HG03175 (cell line): ENCODE measurements around the gene ACTR1A.
"Not testable (repeated sequence)": the region's sequence is repeated elsewhere in the genome, so short reads cannot be mapped to it uniquely, and the experiment has no call there.

Experiments
- ATAC-seq: cut with Tn5 transposase; IDR thresholded peaks from one replicate; pipeline ENCODE4 v1.9.1; 2021; ENCODE audit warnings: mild to moderate bottlenecking, moderate library complexity; ENCODE audit not compliant: unreplicated experiment

ACTR1A gene

DNA sequence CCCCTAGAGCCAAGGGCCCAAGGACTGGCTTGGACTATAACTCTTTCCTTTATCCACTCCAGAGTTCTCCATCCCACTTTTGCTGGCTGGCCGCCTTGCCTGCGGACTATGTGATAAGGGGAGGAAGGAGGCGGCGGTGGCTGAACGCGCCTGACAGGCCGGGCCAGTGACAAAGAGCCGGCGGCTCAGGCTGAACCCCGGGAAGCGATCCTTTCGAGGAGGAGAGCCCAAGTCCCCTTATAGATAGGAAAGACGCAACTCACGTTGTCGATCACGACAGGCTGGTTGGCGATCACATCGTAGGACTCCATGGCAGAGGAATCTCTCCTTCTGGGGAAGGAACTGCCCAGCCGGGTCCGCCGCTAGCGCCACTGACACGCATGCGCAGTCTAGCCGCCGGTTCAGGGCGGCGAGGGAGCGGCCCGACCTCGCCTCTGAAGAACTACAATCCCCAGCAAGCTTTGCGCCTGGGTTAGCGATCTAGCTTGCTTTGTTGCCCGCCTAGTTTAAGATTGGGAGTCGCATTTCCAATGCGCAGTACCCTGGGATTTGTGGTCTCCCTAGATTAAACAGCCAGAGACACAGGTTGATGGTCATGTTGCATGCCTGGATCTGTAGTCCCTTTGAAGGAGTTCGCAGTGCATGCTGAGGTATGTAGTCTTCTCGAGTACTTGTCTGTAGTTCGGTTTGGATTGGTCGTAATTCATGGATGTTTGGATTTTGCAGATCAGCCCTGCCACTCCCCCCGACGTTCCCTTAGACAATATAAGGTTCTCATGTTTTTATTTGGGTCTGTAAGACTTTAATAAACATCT is at the start of gene ACTR1A:
Gene ACTR1A (minus strand): TSS at position 376 of the 815 bp plus-strand sequence. CDS start 65 bp downstream, at position 311.
- ATAC-seq, result peak; percentile 61

DNA sequence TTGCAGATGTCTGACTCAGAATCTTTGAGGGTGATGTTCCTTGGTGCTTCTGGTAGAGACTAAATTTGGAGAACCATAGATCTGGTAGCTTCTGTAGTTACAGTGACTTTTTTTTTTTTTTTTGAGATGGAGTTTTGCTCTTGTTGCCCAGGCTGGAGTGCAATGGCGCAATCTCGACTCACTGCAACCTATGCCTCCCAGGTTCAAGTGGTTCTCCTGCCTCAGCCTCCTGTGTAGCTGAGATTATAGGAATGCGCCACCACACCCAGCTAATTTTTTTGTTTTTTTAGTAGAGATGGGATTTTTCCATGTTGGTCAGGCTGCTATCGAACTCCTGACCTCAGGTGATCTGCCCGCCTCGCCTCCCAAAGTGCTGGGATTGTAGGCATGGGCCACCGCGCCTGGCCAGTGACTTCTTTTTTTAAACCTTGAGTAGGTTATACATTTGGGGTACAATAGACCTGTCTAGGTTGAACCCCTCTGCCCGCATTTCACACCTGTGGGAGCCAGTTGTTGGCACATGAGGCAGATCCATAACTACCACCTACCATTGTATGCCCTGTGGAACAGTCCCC is 48.2 kb upstream of the ACTR1A start:
- no peak for ATAC-seq

DNA sequence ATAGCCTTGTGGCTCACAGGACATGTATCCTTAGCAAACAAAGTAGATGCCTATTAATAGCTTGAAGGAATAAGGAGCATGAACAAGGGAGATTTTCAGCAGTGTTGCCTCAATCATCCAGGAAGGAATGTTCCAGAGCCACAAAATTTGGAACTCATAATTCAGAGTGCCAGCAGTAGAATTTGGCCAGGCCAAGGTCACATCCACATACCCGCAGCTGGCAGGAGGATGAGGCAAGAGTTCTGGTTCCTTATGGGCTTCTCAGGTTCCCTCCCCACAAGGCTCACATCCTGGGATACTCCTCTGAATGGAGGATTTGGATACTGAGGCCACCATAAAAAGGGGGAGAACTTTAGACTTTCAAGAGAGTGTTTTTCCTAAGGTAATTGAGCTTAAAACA is 47.0 kb upstream of the ACTR1A start:
- ATAC-seq, result no peak

DNA sequence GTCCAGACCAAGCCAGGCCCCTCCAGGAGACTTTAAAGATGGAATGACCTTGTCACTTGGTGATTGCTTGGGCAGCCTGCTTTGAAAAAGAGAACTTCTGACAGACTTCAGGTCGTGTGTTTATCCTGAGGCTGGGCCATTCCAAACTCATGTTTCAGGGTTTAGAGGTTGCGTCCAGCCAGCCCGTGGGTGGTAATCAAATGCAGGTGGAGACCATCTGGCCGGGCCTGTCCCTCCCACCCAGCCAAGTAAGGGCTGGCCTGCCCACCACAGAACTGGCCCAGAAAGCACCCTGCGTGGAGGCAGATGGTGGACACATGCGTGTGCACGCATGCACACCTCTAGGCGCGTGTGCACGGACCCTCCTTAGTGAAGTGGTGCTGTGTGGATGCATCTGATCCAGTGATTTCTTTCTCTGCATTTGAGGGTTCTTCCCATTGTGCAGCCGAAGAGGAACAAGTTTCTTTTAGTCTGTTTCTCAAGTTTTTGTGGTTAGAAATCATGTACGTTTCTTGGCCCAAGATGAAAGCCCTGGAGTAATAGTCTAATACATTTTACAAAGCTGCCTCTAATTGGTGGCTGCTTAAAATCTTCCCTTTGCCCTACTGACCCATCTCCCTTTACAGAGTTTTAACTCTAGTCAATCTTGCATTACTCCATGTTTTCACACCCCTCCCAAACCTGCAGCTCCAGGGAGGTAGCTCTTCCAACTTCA is 44.3 kb upstream of the ACTR1A start:
- ATAC-seq, result no peak

DNA sequence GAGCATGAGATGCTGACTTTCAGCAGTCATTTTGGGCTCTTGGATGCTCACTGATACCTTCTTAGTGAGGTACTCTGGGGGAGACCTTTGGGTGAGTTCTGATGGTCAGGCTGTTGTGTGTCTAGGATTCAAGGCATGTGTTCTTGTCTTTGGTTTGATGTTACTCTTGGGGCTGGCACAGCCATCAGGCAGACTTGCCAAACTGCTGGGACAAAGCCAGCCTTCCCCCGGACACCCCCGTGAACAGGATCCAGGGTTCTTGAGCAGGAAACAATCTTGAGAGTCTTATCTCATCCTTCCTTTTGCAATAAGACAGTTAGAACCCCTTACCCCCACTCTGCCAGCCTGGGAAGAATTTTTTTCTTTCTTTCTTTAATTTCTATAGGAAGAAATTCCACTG is 43.5 kb upstream of the ACTR1A start:
- ATAC-seq, result no peak

DNA sequence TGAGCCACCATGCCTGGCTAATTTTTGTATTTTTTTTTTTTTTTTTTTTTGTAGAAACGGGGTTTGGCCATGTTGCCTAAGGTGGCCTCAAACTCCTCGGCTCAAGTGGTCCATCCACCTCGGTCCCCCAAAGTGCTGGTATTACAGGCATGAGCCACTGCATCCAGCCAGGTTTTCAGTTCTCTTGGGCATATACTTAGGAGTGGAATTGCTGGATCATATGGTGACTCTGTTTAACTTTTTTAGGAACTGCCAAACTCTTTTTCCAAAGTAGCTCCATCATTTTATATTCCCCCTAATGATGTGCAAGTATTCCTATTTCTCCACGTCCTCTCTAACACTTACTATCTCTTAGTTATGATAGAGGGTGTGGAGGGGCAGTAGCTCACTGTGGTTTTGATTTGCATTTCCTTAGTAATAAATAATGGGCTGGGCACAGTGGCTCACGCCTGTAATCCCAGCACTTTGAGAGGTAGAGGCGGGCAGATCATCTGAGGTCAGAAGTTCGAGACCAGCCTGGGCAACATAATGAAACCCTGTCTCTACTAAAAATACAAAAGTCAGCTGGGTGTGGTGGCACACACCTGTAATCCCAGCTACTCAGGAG is 42.9 kb upstream of the ACTR1A start:
- ATAC-seq, result no peak

DNA sequence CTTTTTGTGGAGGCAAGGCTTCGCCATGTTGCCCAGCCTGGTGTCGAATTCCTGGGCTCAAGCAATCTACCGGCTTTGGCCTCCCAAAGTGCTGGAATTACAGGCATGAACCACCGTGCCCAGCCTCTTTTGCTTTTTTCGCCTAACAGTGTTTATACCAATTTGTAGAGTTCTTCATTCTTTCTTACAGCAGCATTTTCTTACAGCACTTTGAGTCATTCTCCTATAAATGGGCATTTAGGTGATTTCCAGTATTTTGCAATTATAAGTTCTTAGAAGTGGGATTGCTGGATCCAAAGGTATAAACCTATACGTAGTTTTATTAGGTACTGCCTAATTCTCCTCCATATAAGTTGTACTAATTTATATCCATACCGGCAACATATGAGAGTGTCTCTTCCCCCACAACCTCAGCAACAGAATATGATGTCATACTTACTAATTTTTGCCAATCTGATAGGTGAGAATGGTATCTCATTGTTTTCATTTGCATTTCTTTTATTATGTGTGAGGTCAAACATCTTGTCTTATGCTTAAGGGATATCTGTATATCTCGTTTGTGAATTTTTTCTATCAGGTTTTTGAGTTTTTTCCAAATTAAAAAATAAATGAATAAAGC is 40.4 kb upstream of the ACTR1A start:
- ATAC-seq, result no peak

DNA sequence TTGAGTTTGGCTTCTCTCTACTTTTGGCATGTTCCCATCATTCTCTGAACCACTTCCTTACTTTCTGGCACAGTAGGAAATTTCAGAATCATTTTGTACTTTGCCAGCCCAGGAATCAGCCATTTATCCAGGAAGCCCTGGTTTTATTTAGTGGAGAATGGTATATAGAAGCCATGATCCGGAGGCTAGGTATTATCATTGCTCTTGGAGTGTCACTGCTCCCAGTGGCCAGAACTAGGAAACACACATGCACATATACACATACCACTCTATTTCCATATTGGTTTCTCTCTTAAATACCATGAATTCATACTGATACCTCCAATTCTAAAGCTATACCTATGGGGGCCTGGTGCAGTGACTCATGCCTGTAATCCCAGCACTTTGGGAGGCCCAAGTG is 37.5 kb upstream of the ACTR1A start:
- peak; percentile 64 for ATAC-seq

DNA sequence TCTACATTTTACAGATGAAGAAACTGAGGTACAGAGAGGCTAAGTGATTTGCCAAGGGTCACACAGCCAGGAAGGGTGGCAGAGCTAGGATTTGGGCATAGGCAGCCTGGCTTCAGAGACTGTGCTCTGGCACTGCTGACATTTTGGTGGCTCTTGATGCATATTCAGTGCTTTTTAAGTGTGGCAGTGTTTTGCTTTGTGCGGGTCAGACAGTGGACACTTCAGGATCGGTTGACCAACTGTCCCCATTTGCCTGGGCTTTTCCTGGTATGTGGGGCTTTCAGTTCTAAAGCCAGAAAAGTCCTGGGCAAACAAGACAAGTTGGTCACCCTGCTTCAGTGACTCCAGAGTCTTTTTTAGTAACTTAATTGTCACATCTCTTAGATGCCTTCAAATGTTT is 36.3 kb upstream of the ACTR1A start:
- ATAC-seq, result no peak

DNA sequence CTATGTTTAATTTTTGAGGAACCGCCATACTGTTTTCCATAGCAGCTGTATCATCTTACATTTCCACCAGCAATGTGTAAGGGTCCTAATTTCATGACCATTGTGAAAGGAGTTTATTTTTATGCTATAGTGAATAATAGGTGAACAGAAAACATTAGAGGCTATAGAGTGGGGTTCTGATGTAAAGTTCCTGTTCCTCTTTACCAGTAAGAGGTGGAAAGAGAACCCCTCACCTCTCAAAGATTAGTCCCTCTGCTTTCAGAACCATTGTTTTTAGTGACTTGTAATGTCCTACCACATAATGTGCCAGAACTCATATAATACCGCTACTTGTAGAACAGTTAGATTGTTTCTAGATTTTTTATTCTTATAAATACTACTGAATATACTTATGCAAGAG is 35.4 kb upstream of the ACTR1A start:
- no peak for ATAC-seq

DNA sequence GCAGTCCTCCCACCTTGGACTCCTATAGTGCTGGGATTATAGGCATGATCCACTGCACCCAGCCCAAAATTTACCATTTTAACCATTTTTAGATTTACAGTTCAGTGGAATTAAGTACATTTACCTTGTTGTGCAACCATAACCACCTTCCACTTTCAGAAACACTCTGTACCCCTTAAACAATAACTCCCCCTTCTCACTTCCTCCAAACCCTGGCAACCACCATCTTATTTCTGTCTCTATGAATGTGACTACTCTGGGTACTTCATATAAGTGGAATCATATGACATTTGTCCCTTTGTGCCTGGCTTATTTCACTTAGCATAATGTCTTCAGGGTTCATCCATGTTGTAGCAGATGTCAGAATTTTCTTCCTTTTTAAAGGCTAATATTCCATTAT is 34.9 kb upstream of the ACTR1A start:
- no peak for ATAC-seq

DNA sequence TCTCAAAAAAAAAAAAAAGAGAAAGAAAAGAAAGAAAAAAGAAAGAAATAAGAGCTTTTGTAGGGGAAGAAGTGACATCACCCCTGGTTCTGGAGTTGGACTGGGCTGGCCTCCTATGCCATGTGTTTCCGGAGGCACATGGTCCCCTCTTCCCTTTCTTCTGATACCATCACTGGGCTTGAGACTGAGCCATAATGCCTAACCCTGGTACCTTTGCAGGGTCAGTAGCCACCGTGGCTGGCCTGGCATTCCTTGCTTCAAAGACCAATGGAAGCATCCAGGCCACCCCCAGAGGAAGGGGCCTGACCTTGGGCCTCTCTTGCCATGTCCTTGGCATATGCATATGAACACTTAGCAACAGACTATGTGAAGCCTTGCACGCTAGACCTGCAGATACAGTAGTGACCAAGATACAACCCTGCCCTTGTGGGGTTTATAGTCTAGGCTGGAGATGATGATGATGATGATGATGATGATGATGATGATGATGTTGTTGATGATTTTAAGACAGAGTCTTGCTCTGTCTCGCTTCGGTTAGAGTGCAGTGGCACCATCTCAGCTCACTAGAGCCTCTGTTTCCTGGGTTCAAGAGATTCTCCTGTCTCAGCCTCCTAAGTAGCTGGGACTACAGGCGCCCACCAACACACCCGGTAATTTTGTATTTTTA is 33.1 kb upstream of the ACTR1A start:
- ATAC-seq, result no peak

DNA sequence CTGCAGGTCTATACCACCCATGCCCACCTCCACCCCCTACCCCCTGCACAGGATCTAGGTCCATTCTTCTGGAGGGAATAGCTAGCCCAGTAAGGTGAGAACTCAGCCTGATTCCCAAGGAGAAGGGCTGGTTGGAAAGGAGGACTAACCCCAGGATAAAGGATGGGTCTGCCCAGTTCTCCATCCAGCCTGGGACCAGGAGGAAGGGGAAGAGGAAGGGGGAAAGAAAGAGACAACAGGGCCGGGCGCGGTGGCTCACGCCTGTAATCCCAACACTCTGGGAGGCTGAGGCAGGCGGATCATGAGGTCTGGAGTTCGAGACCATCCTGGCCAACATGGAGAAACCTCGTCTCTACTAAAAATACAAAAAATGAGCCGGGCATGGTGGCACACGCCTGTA is 32.5 kb upstream of the ACTR1A start:
- not testable (repeated sequence) for ATAC-seq

DNA sequence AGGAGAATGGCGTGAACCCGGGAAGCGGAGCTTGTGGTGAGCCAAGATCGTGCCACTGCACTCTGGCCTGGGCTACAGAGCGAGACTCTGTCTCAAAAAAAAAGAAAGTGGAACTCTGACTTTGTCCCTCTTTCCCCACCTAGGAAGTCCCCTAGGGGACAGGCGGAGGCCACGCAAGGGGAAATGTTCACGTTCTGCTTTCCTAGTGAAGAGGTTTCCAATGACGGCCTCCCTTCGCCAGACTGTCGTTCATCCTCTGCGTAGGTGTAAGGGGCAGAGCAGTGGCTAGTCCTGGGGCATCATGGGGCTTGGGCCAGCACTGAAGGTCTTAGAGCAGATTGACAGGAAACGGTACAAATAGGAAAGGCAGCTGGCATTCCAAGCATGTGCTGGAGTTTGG is 31.8 kb upstream of the ACTR1A start:
- no peak for ATAC-seq

DNA sequence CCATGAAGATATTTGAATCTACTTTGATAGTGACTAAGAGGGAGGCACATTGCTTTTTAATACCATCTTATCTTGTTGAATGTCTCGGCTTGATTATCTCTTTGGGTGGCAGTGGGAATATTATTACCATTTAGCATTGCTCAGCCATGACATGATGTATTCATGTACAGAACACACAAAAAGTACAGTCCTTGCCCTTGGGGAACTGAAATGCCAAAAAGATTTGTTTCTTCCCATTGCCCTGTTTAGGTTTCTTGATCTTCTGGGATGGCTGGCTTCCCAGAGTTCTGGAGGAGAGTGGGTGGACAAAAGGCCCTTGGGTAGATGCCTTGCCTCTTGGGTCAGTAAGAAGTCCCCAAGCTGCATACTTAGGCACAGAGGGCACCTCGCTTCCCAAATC is 25.0 kb upstream of the ACTR1A start:
- ATAC-seq, result no peak

DNA sequence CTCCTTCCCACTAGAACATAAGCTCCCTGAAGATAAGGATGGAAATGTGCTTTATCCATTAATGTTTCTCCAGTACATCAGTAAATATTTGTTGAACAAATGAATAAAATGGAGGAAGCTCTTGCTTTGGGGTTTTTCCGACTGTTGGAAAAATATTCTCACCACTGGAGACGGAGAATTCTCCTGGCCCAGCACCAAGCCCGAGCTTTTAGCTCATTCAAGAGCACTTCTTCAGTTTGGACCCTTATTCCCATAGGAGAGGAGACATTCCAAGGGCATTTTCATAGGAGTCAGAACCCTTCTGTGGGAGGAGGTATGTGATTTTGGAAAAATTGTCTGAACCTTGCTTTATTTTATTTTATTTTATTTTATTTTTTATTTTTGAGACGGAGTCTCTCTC is 22.2 kb upstream of the ACTR1A start:
- no peak for ATAC-seq

DNA sequence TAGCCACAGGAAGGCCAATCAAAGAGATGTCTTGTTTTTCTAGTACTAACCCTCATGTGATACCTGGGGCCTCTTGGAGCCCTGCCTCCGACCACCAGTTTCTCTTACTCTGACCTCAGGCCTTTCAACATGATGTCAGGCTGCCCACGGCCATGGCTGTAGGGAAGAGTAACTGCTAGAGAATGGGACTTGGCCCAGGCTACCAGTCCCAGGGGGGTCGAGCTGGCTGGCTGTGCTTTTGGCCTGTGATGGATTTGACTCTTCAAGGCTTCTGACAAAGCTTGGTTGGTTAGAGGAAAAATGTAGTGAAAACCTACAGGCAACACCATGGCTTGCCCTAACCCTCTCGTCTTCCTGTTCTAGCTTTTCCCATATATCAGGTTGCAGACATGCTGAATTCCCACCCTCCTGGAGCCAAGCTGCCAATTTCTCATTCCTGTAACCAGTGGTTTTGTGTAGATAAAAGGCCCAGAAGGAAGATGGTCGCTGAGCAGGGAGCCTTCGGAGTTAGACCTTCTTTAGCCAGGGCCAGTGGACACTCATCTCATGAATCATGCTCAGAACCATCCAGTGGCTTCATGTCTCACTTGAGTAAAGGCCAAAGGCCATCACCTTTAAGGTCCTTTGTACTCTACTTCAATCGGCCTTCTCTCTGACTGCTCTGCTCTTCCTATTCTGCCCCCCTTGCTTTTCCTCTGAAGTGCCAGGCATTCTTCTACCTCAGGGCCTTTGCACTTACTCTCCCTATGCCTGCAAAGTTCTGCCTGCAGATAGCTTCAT is 20.9 kb upstream of the ACTR1A start:
- no peak for ATAC-seq

DNA sequence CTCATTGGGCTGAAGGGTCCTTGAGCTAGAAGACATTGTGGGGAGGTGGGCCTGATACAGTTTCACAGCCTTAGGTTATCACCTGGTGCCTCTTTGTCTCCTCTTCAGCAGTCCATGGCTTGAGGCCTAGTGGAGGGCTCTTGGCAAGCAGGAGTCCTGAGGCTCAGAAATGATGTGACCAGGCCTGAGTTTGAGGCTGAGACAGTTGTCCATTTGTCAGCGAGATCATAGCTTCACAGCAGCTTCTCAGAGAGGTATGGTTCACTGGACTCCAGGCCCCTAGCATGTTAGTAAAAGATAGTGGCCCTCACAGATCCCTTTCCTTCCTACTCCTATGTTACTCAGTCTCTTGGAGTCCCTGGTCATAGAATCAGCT is 20.4 kb upstream of the ACTR1A start:
- ATAC-seq, result no peak

DNA sequence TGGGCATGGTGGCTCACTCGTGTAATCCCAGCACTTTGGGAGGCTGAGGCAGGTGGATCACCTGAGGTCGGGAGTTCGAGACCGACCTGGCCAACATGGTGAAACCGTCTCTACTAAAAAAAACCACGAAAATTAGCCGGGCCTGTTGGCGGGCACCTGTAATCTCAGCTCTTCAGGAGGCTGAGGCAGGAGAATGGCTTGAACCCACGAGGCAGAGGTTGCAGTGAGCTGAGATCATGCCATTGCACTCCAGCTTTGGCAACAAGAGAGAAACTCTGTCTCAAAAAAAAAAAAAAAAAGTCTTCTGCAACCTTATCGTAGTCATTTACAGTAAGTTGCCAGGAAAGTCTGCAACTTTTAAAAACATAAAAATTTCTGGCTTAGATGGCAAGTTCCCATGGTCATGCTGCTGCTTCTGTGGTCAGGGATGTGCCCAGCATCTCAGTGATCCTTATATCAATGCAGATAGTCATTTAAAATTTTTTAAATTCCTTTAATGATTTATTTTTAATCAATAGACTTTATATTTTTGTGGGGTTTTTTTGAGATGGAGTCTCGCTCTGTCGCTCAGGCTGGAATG is 16.8 kb upstream of the ACTR1A start:
- ATAC-seq, result no peak

DNA sequence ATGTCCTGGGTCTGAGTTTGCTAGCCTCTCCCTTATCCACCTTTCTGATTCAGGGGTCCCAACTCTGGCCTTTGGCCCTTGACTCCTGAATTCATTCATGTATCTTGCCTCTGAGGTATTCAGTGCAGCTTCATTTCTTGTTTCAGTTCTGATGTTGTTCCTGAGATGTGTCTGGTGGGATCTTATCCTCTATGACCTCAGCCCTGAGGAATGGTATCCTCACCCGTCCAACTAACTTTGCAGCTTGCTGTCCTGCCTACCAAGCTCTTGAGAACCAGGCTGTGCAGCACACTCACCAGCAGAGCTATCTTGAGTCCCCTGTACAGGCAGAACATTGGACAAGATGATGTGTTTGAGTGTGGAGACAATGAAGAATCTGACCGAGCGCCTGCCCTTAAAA is 15.0 kb upstream of the ACTR1A start:
- no peak for ATAC-seq
